OCI-LY7 (cell line): ENCODE results near the gene EVC. TPM values are rescaled to one million over a fixed set of nuclear protein-coding genes. Genes with fewer than 3 reads are reported as not detected.

ENCODE experiments used
- BruUV-seq: library from RNA; stranded (reverse); fragments of 400-500 nt; replicated peaks from 2 replicates; lab custom pipeline; 2021; lab: Mats Ljungman, UMichigan
- CTCF ChIA-PET: fragments of 300-600 bp; sonication (Branson Sonifier 250); formaldehyde crosslinking; loops from one replicate; lab custom pipeline; 2022; ENCODE audit warnings: antibody characterized with exemption; ENCODE audit not compliant: unreplicated experiment; lab: Charles Lee
- POLR2A ChIA-PET: fragments of 300-600 bp; sonication (Branson Sonifier 250); formaldehyde crosslinking; loops from one replicate; lab custom pipeline; 2022; ENCODE audit warnings: antibody characterized with exemption; lab: Charles Lee
- DNase-seq: peaks from one replicate; pipeline ENCODE4 v3.0.0-alpha.2; 2015; ENCODE audit warnings: low spot score
- H2AFZ ChIP-seq: fragments of 200-600 bp; sonication (generic), shearing (Covaris generic); 2 replicates; pipeline ENCODE4 v1.6.1; 2014; ENCODE audit warnings: mild to moderate bottlenecking, antibody characterized with exemption, low read length, moderate library complexity
- H3K27ac ChIP-seq: fragments of 200-600 bp; sonication (generic); 2 replicates; pipeline ENCODE4 v1.5.1; 2014; ENCODE audit warnings: mixed run types, low read depth, mild to moderate bottlenecking, moderate library complexity, low read length, inconsistent platforms; ENCODE audit not compliant: poor library complexity, severe bottlenecking
- H3K36me3 ChIP-seq: fragments of 200-600 bp; sonication (generic); 2 replicates; pipeline ENCODE4 v1.6.1; 2014; ENCODE audit warnings: mild to moderate bottlenecking, antibody characterized with exemption, low read length, moderate library complexity, mixed read lengths; ENCODE audit not compliant: insufficient read depth
- H3K4me1 ChIP-seq: fragments of 200-600 bp; sonication (generic); 2 replicates; pipeline ENCODE4 v1.5.1; 2014; ENCODE audit warnings: mild to moderate bottlenecking, low read length; ENCODE audit not compliant: insufficient read depth, poor library complexity, severe bottlenecking
- H3K4me2 ChIP-seq: fragments of 200-600 bp; sonication (generic); 2 replicates; pipeline ENCODE4 v1.6.1; 2014; ENCODE audit warnings: mild to moderate bottlenecking, low read length
- H3K4me3 ChIP-seq: fragments of 200-600 bp; sonication (generic); 2 replicates; pipeline ENCODE4 v1.5.1; 2014; ENCODE audit warnings: mild to moderate bottlenecking, low read depth, low read length; ENCODE audit not compliant: poor library complexity, severe bottlenecking
- H3K79me2 ChIP-seq: fragments of 200-600 bp; sonication (generic); 2 replicates; pipeline ENCODE4 v1.6.1; 2016; ENCODE audit warnings: low read depth, mild to moderate bottlenecking, low read length, moderate library complexity, mixed read lengths; ENCODE audit not compliant: insufficient read depth
- H3K9me2 ChIP-seq: fragments of 200-600 bp; sonication (generic); 2 replicates; pipeline ENCODE4 v1.6.1; 2016; ENCODE audit warnings: mild to moderate bottlenecking, low read length, mixed read lengths; ENCODE audit not compliant: insufficient read depth
- H3K9me3 ChIP-seq: fragments of 200-600 bp; sonication (generic); 2 replicates; pipeline ENCODE4 v1.6.1; 2014; ENCODE audit warnings: mild to moderate bottlenecking, mixed run types, low read length, mixed read lengths
- H4K20me1 ChIP-seq: fragments of 200-600 bp; sonication (generic); 2 replicates; pipeline ENCODE4 v1.6.1; 2014; ENCODE audit warnings: mild to moderate bottlenecking, antibody characterized with exemption, low read length, moderate library complexity, mixed read lengths; ENCODE audit not compliant: insufficient read depth
- EZH2phosphoT487 ChIP-seq: fragments of 200-600 bp; sonication (generic); IDR thresholded peaks from 2 replicates; pipeline ENCODE4 v1.6.1; 2018; ENCODE audit warnings: low read depth, borderline replicate concordance, mild to moderate bottlenecking, mixed run types, antibody characterized with exemption, low read length, moderate library complexity, mixed read lengths
- intact Hi-C: fragments of 100-400 bp; cut with micrococcal nuclease; formaldehyde crosslinking; loops from one replicate; pipeline ENCODE4 v1.10.0; 2022; ENCODE audit not compliant: unreplicated experiment
- total RNA-seq, 2 experiments: library from RNA; depleted of rRNA in 1 of 2; stranded (reverse); fragments of >200 nt in 1 of 2; shearing (Covaris generic) in 1 of 2; gene quantifications; 2 replicates each; pipeline ENCODE4 v1.2.3, GENCODE V29; 2014 to 2022
- TF ChIP-seq, protein P1 (sequence below): fragments of 200-600 bp; sonication (generic); conservative IDR thresholded peaks from 2 replicates; pipeline ENCODE4 v1.5.1; 2014; ENCODE audit warnings: mild to moderate bottlenecking, antibody characterized with exemption, low read length, moderate library complexity, mixed read lengths

The EVC gene
- total RNA-seq, 2 experiments from 2014 or later, result not detected

DNA sequence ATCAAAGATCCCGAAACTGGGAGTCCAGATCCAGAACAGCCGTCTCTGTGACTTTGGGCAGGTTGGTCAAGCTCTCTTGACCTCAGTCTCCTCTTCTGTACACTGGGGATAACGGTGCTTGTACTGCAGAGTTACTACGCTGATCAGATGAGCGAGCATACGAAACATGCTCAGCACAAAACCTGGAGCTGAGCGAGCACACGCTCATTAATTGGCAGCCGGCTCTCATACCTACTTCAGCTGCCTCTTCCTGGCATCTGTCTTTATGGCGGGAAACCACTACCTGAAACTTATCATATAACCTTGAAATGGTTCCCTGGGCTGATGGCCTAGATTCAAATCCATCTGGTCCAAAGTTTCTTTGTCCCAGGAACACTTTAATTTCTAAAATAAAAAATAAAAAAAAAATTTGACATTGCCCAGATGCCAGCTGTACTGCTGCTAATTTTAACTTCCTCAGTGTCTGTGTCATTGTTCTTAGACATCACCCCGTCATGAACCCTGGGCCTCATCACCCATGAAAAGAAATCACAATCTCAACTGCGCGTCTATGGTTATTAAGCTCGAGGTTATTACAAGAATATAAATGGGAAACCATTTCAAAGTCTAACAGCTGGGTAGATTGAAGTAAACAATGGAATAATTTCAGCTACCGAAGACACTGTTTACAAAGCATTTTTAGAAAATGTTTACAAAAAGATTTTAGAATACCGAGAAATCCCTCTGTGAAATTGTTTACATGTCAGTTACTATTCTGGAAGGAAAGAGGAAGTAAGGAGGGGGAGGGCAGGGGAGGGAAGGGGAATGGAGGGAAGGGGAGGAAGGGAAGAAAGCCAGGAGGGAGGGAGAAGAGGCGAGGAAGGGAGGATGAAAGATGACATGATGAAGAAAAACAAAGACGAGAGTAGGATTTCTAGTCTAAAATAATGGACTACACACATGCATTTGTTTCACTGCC, 132.9 kb downstream of the EVC start:
- POLR2A ChIA-PET, result interaction anchor here (0.5 kb wide), 1 partner anchor 811 kb away, joined by 5 read pairs; no protein-coding TSS in a partner anchor
- Histone ChIP-seq H3K27ac (no peak overlapping the region), H3K9me3 (no peaks in the 10 kb centered on the region), H3K9me2 (no peaks in the 10 kb centered on the region), H3K79me2 (no peaks in the 10 kb centered on the region), H3K4me3 (no peak overlapping the region), H3K4me1 (no peaks in the 10 kb centered on the region), H4K20me1 (no peaks in the 10 kb centered on the region), H2AFZ (no peak overlapping the region), H3K4me2 (no peak overlapping the region), H3K36me3 (no peaks in the 10 kb centered on the region)
- no peak for TF ChIP-seq EZH2phosphoT487
- TF ChIP-seq, protein P1, sequence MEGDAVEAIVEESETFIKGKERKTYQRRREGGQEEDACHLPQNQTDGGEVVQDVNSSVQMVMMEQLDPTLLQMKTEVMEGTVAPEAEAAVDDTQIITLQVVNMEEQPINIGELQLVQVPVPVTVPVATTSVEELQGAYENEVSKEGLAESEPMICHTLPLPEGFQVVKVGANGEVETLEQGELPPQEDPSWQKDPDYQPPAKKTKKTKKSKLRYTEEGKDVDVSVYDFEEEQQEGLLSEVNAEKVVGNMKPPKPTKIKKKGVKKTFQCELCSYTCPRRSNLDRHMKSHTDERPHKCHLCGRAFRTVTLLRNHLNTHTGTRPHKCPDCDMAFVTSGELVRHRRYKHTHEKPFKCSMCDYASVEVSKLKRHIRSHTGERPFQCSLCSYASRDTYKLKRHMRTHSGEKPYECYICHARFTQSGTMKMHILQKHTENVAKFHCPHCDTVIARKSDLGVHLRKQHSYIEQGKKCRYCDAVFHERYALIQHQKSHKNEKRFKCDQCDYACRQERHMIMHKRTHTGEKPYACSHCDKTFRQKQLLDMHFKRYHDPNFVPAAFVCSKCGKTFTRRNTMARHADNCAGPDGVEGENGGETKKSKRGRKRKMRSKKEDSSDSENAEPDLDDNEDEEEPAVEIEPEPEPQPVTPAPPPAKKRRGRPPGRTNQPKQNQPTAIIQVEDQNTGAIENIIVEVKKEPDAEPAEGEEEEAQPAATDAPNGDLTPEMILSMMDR, result no peak
- intact Hi-C loops, result no loop called here
- CTCF ChIA-PET, result no interaction called here
- no TSS peak for BruUV-seq
- no peak for DNase-seq

DNA sequence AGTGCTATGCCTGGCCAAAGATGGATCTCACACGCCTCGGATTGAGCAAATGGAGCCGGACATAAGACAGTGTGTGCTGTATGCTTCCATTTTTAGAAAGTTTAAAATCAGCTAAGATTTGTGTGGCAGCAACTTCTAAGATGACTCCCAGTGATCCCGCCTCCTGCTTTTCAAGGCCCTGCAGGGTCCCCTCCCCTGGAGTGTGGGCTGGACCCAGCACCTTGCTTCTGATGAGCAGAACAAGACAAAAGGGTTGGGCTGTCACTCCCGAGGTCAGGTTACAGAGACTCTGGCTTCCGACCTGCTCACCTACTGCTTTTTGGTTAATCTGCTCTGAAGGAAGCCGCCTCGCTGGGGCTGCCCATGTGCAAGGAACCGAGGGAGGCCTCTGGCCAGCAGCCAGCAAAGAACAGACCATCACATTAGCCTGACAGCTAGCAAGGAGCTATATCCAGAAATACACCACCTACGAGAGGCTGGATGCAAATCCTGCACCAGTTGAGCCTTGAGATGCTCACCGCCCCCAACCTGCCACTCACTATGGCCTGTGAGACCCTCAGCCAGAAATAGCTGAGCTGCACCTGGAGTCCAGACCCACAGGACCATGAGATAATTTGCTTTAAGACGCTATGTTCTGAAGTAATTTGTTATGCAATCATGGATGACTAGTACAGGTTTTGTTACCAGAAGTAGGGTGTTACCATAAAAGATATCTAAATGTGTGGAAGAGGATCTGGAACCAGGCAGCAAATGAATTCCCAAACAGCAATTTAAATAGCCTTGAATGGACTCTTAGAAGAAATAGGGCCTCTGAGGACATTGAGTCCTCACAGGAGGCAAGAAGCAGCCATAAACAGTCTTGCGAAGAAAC, 134.3 kb downstream of the EVC start:
- Histone ChIP-seq H3K4me3 (no peak overlapping the region), H4K20me1 (no peaks in the 10 kb centered on the region), H3K9me2 (no peaks in the 10 kb centered on the region), H3K4me1 (no peaks in the 10 kb centered on the region), H3K27ac (no peak overlapping the region), H2AFZ (no peak overlapping the region), H3K79me2 (no peaks in the 10 kb centered on the region), H3K36me3 (no peaks in the 10 kb centered on the region), H3K9me3 (no peaks in the 10 kb centered on the region), H3K4me2 (no peak overlapping the region)
- BruUV-seq, result no TSS peak
- intact Hi-C loops, result no loop called here
- no peak for DNase-seq
- CTCF ChIA-PET, result no interaction called here
- POLR2A ChIA-PET, result no interaction called here
- TF ChIP-seq, protein P1, result no peak
- TF ChIP-seq EZH2phosphoT487, result no peak
